ENCODE results near the gene TMPRSS9. TPM values are rescaled to one million over a fixed set of nuclear protein-coding genes. Genes with fewer than 3 reads are reported as not detected.

Gene TMPRSS9
- total and polyA plus RNA-seq, 2 of the 13 experiments (the other 11 are each of a cell fraction or from before 2014, with no cell fraction given), result 2.5 to 5.2 TPM

GRCh38 chr19:2475018-2475701 lies 115.1 kb downstream of the TMPRSS9 start (continued):
- TF ChIP-seq SAFB2 (CRISPR knock-in tag; IDR thresholded peaks at IDR 0.05; ENCODE audit: borderline replicate concordance, low read depth) (no peak), PLSCR1 (CRISPR knock-in tag; IDR thresholded peaks at IDR 0.05; ENCODE audit: borderline replicate concordance) (no peak), ZBTB25 (CRISPR knock-in tag; IDR thresholded peaks at IDR 0.05) (no peak), ONECUT2 (CRISPR knock-in tag; IDR thresholded peaks at IDR 0.05) (no peak), RORA (CRISPR knock-in tag; IDR thresholded peaks at IDR 0.05) (no peak), RCOR2 (CRISPR knock-in tag; IDR thresholded peaks at IDR 0.05) (peak; percentile 90), E2F2 (CRISPR knock-in tag; IDR thresholded peaks at IDR 0.05; ENCODE audit: borderline replicate concordance) (no peak), KDM4B (CRISPR knock-in tag; IDR thresholded peaks at IDR 0.05) (no peak), MLX (CRISPR knock-in tag; IDR thresholded peaks at IDR 0.05) (no peak), ZSCAN31 (CRISPR knock-in tag; IDR thresholded peaks at IDR 0.05; ENCODE audit: low read depth) (no peak), XBP1 (CRISPR knock-in tag; IDR thresholded peaks at IDR 0.05) (no peak), RNF219 (CRISPR knock-in tag; IDR thresholded peaks at IDR 0.05) (no peak), FOXC1 (CRISPR knock-in tag; IDR thresholded peaks at IDR 0.05; ENCODE audit: borderline replicate concordance) (no peak), CREBL2 (CRISPR knock-in tag; IDR thresholded peaks at IDR 0.05; ENCODE audit: borderline replicate concordance) (no peak), ZKSCAN8 (CRISPR knock-in tag; IDR thresholded peaks at IDR 0.05; ENCODE audit: borderline replicate concordance) (no peak), HOXA9 (CRISPR knock-in tag; IDR thresholded peaks at IDR 0.05; ENCODE audit: borderline replicate concordance) (peak; percentile 41; the same call in 1 of the 2 replicates), ZFP62 (CRISPR knock-in tag; IDR thresholded peaks at IDR 0.05) (no peak), BATF2 (CRISPR knock-in tag; IDR thresholded peaks at IDR 0.05) (0 out of 2 replicates have a peak, but pooled peaks have one; percentile 49), ZNF275 (CRISPR knock-in tag; IDR thresholded peaks at IDR 0.05; ENCODE audit: borderline replicate concordance) (no peak)
